Right lobe of liver (tissue), 4 donors: ENCODE results near the gene MAP1B.

Experiments
- POLR2A ChIP-seq: fragments of 450-650 bp; IDR thresholded peaks from one replicate; pipeline ENCODE4 v1.6.1; 2017; ENCODE audit warnings: antibody characterized with exemption, mild to moderate bottlenecking
- TF ChIP-seq, protein P1 (sequence below), 4 donors: fragments of 200-600 bp in 3 of 4; fragments of 450-650 bp in 1 of 4; IDR thresholded peaks; one replicate each; pipeline versions ENCODE4 v1.5.1 to v1.8.0; 2016 to 2022; ENCODE audit warnings: antibody characterized with exemption in 4 of 4, mild to moderate bottlenecking in 2 of 4
- donor health status: DM: no; HTN: no; CAD: no.
- donor health status: DM: no; HTN: no; CAD: no.
- donor health status: DM: no; HTN: yes; CAD: no.

DNA sequence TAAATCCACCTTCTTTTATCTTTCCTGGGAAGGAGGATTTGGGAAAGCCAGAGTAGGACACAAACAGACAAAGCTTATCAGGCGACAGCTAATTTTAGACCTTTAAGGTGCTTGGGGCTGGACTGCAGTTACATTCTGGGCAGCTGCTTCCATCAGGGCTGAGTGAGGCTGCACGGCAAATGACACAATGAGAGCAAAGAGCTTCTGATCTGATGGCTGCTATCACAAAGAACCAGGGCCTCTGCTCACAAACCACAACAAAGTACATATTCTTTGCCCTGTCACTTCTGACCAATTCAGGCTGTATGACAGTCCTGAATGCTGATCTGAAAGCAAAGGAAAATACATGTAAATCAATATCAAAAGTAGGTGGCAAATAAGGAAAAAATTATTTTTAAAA lies 119.7 kb downstream of the MAP1B start:
- no peak for TF ChIP-seq POLR2A
- TF ChIP-seq, protein P1, sequence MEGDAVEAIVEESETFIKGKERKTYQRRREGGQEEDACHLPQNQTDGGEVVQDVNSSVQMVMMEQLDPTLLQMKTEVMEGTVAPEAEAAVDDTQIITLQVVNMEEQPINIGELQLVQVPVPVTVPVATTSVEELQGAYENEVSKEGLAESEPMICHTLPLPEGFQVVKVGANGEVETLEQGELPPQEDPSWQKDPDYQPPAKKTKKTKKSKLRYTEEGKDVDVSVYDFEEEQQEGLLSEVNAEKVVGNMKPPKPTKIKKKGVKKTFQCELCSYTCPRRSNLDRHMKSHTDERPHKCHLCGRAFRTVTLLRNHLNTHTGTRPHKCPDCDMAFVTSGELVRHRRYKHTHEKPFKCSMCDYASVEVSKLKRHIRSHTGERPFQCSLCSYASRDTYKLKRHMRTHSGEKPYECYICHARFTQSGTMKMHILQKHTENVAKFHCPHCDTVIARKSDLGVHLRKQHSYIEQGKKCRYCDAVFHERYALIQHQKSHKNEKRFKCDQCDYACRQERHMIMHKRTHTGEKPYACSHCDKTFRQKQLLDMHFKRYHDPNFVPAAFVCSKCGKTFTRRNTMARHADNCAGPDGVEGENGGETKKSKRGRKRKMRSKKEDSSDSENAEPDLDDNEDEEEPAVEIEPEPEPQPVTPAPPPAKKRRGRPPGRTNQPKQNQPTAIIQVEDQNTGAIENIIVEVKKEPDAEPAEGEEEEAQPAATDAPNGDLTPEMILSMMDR (IDR thresholded peaks at IDR 0.05) = no peak
